Cardiac muscle cell (in vitro differentiated cells and primary cell): ENCODE data around the gene B3GNT7. TPM values are rescaled to one million over a fixed set of nuclear protein-coding genes. Genes with fewer than 3 reads are reported as not detected.

Source experiments
- DNase-seq, 2 donors: peaks; one replicate each; pipeline versions ENCODE4 v3.0.0 to v3.0.0-alpha.2; 2010 to 2017; ENCODE audit warnings: low read depth in 1 of 2, low spot score in 1 of 2
- H3K27ac ChIP-seq: fragments of 200-600 bp; sonication (generic); 2 replicates; pipeline ENCODE4 v1.5.1; 2016
- H3K27me3 ChIP-seq: fragments of 200-600 bp; sonication (generic); 2 replicates; pipeline ENCODE4 v1.6.0; 2016; ENCODE audit warnings: control low read depth
- H3K36me3 ChIP-seq: fragments of 200-600 bp; sonication (generic); 2 replicates; pipeline ENCODE4 v1.5.1; 2016; ENCODE audit warnings: control low read depth
- H3K4me1 ChIP-seq: fragments of 200-600 bp; sonication (generic); 2 replicates; pipeline ENCODE4 v1.8.1; 2017; ENCODE audit warnings: low read depth, mild to moderate bottlenecking, mixed run types
- H3K4me3 ChIP-seq: fragments of 200-600 bp; sonication (generic); 2 replicates; pipeline ENCODE4 v1.5.1; 2016; ENCODE audit warnings: mild to moderate bottlenecking
- H3K9me3 ChIP-seq: fragments of 200-600 bp; sonication (generic); 2 replicates; pipeline ENCODE4 v1.5.1; 2017; ENCODE audit warnings: low read depth, mild to moderate bottlenecking, control low read depth
- polyA plus RNA-seq: library from polyadenylated mRNA; unstranded; fragments of >200 nt; fragmentation: Nextera tagmentation; extraction: Ambion mirVana; gene quantifications from 2 replicates; pipeline ENCODE4 v1.2.1, GENCODE V29; 2016
- total RNA-seq: library from RNA; depleted of rRNA; stranded (reverse); fragments of >200 nt; gene quantifications from 2 replicates; pipeline ENCODE4 v1.2.3, GENCODE V29; 2016
- TF ChIP-seq, protein P1 (sequence below): IDR thresholded peaks from 2 replicates; pipeline ENCODE4 v1.5.1; 2012; ENCODE audit warnings: low read depth, mild to moderate bottlenecking, low read length

Gene B3GNT7
- total and polyA plus RNA-seq, 2 experiments from 2014 or later = 2.9 to 15.8 TPM

DNA sequence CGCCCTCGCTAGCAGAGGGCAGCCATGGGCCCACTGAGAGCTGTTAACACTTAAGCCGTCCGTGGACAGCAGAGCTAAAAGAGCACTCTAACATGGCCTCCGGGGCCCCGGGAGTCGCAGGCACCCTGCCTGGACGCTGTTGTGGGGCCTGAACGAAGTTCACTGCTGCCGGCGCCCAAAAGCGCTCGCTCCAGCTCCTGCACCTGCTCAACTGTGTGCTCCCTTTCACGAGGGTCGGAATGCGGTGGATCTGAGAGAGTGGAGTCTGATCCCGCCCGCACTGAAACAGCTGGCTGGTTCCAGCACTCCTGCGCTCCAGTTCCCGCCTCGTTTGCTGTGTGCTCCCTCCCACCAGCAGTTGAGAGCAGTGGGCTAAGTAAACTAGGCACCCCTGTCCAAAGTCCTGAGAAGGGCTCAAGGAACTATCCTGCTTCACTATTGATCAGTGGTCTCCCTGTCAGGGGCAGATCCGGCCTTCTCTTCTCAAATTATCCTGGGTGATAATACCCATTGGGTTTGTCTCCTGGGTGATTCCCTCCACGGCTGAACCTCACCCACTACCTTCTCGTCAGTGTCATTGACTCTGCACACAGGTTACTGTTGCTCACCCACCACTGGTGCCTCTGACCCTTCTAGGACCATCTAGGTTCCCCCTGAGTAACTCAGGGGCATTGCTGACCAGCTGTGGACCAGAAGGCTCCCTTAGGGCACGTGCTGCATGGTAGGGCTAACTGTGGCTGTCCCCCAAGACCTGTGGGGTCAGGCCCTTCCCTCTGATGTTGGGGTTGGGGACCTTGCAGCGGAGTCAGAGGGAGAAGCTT, 23.5 kb downstream of the B3GNT7 start:
- Histone ChIP-seq H3K4me1 (peaks cover 8% of the 10 kb centered on the region), H3K27ac (no peak overlapping the region), H3K9me3 (no peaks in the 10 kb centered on the region), H3K36me3 (no peaks in the 10 kb centered on the region), H3K4me3 (no peak overlapping the region), H3K27me3 (no peaks in the 10 kb centered on the region)
- TF ChIP-seq, protein P1, sequence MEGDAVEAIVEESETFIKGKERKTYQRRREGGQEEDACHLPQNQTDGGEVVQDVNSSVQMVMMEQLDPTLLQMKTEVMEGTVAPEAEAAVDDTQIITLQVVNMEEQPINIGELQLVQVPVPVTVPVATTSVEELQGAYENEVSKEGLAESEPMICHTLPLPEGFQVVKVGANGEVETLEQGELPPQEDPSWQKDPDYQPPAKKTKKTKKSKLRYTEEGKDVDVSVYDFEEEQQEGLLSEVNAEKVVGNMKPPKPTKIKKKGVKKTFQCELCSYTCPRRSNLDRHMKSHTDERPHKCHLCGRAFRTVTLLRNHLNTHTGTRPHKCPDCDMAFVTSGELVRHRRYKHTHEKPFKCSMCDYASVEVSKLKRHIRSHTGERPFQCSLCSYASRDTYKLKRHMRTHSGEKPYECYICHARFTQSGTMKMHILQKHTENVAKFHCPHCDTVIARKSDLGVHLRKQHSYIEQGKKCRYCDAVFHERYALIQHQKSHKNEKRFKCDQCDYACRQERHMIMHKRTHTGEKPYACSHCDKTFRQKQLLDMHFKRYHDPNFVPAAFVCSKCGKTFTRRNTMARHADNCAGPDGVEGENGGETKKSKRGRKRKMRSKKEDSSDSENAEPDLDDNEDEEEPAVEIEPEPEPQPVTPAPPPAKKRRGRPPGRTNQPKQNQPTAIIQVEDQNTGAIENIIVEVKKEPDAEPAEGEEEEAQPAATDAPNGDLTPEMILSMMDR = no peak
- no peak for DNase-seq

- no peaks in the 10 kb centered on the region for H3K27me3 ChIP-seq
- H3K36me3 ChIP-seq = no peaks in the 10 kb centered on the region
- no peak overlapping the region for H3K4me3 ChIP-seq
- no peaks in the 10 kb centered on the region for H3K9me3 ChIP-seq
- no peak for DNase-seq
- H3K27ac ChIP-seq = no peak overlapping the region
- H3K4me1 ChIP-seq = no peaks in the 10 kb centered on the region
- TF ChIP-seq, protein P1 = no peak
Observed at GRCh38 chr2:231421051-231421580, 25.6 kb downstream of the B3GNT7 start.

DNA sequence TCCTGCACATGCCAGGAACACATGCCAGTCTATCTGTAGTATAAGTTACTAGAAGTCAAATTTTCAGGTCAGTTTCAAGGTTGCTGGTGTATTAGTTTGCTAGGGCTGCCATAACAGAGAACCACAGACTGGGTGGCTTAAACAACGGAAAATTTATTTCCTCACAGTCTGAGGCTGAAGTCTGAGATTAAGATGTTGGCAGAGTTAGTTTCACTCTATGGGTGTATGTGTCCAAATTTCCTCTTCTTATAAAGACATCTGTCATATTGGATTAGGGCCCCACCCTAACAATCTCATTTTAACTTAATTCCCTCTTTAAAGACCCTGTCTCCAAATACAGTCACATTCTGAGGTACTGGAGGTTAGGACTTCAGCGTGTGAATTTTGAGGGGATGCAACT, 26.5 kb downstream of the B3GNT7 start:
- Histone ChIP-seq H3K27ac (no peak overlapping the region), H3K36me3 (no peaks in the 10 kb centered on the region), H3K4me1 (no peaks in the 10 kb centered on the region), H3K27me3 (no peaks in the 10 kb centered on the region), H3K9me3 (no peaks in the 10 kb centered on the region), H3K4me3 (no peak overlapping the region)
- DNase-seq = no peak
- TF ChIP-seq, protein P1 = no peak

- H3K36me3 ChIP-seq = no peaks in the 10 kb centered on the region
- no peak overlapping the region for H3K27ac ChIP-seq
- no peak for DNase-seq
- no peaks in the 10 kb centered on the region for H3K9me3 ChIP-seq
- H3K4me3 ChIP-seq = no peak overlapping the region
- TF ChIP-seq, protein P1 = no peak
- no peaks in the 10 kb centered on the region for H3K4me1 ChIP-seq
- no peaks in the 10 kb centered on the region for H3K27me3 ChIP-seq
Observed at GRCh38 chr2:231423176-231423575, 27.7 kb downstream of the B3GNT7 start.

GRCh38 chr2:231425291-231425810, 29.8 kb downstream of the B3GNT7 start:
- TF ChIP-seq, protein P1 = no peak
- no peak for DNase-seq
- no peaks in the 10 kb centered on the region for H3K4me1 ChIP-seq
- H3K4me3 ChIP-seq = no peak overlapping the region
- no peaks in the 10 kb centered on the region for H3K27me3 ChIP-seq
- H3K36me3 ChIP-seq = no peaks in the 10 kb centered on the region
- H3K27ac ChIP-seq = no peak overlapping the region
- H3K9me3 ChIP-seq = no peaks in the 10 kb centered on the region
